Transverse colon (tissue), 4 donors: ENCODE measurements around the gene UBXN1.

ENCODE experiments used
- CTCF ChIP-seq, 5 experiments: fragments of 200-600 bp in 3 of 5; fragments of 450-650 bp in 2 of 5; sonication (generic) in 3 of 5; IDR thresholded peaks; 1 replicate in 2 of 5; 2 replicates in 3 of 5; pipeline ENCODE4 v1.5.1; 2016 to 2017; ENCODE audit warnings: antibody characterized with exemption in 5 of 5, inconsistent platforms in 3 of 5, mild to moderate bottlenecking in 2 of 5, moderate library complexity in 1 of 5
- POLR2AphosphoS5 ChIP-seq, 3 donors: sonication (generic); formaldehyde crosslinking; IDR thresholded peaks; one replicate each; pipeline ENCODE4 v1.6.1; 2016; ENCODE audit warnings: antibody characterized with exemption in 3 of 3

- no peak for TF ChIP-seq CTCF (IDR thresholded peaks at IDR 0.05)
- TF ChIP-seq POLR2AphosphoS5 (IDR thresholded peaks at IDR 0.05) = no peak
Measured at GRCh38 chr11:62676698-62677097, 2.2 kb downstream of the UBXN1 start.
